ENCODE data around the gene NMT1. TPM values are rescaled to one million over a fixed set of nuclear protein-coding genes. Genes with fewer than 3 reads are reported as not detected.

NMT1 gene
- total and polyA plus RNA-seq, 2 of the 13 experiments (the other 11 are each of a cell fraction or from before 2014, with no cell fraction given) = 75.7 to 142 TPM

DNA sequence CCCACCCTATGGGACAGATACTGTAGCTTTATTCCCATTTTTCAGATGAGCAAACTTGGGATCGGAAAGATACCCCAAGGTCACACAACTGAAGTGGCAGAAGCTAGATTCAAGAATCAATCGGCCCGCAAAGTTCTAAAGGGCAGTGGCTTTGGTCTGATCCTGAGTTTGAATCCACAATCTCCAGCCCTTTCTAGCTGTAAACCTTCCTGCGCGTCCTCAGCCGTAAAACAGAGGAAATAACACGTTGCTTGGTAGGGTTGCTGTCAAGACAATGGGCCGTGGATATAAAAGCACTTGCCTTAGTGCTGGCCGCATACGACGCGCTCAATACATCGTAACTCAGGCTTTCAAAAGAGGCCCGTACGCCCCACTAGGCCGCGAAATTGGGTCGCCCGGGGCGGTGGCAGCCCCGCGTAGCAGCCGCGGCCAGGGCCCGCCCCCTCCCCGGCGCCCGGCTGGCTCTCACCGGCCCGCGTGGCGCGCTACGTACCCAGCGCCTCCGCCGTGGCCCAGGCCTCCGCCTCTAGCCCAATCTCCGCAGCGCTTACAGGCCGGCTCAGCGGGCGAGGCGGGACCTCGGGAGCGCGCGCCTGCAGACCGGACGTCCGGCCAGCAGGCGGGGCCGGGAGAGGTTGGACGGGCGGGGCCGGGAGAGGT, 9.9 kb upstream of the NMT1 start, which contains the start of gene DCAKD (continued):
- no peak for TF ChIP-seq ZNF503 (CRISPR knock-in tag; IDR thresholded peaks at IDR 0.05)
- TF ChIP-seq, protein P1, sequence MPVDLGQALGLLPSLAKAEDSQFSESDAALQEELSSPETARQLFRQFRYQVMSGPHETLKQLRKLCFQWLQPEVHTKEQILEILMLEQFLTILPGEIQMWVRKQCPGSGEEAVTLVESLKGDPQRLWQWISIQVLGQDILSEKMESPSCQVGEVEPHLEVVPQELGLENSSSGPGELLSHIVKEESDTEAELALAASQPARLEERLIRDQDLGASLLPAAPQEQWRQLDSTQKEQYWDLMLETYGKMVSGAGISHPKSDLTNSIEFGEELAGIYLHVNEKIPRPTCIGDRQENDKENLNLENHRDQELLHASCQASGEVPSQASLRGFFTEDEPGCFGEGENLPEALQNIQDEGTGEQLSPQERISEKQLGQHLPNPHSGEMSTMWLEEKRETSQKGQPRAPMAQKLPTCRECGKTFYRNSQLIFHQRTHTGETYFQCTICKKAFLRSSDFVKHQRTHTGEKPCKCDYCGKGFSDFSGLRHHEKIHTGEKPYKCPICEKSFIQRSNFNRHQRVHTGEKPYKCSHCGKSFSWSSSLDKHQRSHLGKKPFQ (CRISPR knock-in tag; IDR thresholded peaks at IDR 0.05; ENCODE audit: insufficient replicate concordance) = no peak
- TF ChIP-seq ZNF547 (CRISPR knock-in tag; IDR thresholded peaks at IDR 0.05) = peak; percentile 85
- no peak; the same call in 1 of the 2 replicates for TF ChIP-seq ZC3H13 (CRISPR knock-in tag; IDR thresholded peaks at IDR 0.05)
- no peak; the same call in 1 of the 2 replicates for TF ChIP-seq AKAP8 (CRISPR knock-in tag; IDR thresholded peaks at IDR 0.05)
- TF ChIP-seq ZC3H4 (CRISPR knock-in tag; IDR thresholded peaks at IDR 0.05; ENCODE audit: borderline replicate concordance) = no peak
- no peak for TF ChIP-seq IRX3 (CRISPR knock-in tag; IDR thresholded peaks at IDR 0.05; ENCODE audit: borderline replicate concordance, low read depth)
- TF ChIP-seq ZFP82 (CRISPR knock-in tag; IDR thresholded peaks at IDR 0.05; ENCODE audit: borderline replicate concordance) = 0 out of 2 replicates have a peak, but pooled peaks have one; percentile 41
- TF ChIP-seq CEBPB (IDR thresholded peaks at IDR 0.05; ENCODE audit: borderline replicate concordance, low read depth, low read length) = no peak
- no peak for TF ChIP-seq ZMYM2 (CRISPR knock-in tag; IDR thresholded peaks at IDR 0.05)
- TF ChIP-seq, protein P2, sequence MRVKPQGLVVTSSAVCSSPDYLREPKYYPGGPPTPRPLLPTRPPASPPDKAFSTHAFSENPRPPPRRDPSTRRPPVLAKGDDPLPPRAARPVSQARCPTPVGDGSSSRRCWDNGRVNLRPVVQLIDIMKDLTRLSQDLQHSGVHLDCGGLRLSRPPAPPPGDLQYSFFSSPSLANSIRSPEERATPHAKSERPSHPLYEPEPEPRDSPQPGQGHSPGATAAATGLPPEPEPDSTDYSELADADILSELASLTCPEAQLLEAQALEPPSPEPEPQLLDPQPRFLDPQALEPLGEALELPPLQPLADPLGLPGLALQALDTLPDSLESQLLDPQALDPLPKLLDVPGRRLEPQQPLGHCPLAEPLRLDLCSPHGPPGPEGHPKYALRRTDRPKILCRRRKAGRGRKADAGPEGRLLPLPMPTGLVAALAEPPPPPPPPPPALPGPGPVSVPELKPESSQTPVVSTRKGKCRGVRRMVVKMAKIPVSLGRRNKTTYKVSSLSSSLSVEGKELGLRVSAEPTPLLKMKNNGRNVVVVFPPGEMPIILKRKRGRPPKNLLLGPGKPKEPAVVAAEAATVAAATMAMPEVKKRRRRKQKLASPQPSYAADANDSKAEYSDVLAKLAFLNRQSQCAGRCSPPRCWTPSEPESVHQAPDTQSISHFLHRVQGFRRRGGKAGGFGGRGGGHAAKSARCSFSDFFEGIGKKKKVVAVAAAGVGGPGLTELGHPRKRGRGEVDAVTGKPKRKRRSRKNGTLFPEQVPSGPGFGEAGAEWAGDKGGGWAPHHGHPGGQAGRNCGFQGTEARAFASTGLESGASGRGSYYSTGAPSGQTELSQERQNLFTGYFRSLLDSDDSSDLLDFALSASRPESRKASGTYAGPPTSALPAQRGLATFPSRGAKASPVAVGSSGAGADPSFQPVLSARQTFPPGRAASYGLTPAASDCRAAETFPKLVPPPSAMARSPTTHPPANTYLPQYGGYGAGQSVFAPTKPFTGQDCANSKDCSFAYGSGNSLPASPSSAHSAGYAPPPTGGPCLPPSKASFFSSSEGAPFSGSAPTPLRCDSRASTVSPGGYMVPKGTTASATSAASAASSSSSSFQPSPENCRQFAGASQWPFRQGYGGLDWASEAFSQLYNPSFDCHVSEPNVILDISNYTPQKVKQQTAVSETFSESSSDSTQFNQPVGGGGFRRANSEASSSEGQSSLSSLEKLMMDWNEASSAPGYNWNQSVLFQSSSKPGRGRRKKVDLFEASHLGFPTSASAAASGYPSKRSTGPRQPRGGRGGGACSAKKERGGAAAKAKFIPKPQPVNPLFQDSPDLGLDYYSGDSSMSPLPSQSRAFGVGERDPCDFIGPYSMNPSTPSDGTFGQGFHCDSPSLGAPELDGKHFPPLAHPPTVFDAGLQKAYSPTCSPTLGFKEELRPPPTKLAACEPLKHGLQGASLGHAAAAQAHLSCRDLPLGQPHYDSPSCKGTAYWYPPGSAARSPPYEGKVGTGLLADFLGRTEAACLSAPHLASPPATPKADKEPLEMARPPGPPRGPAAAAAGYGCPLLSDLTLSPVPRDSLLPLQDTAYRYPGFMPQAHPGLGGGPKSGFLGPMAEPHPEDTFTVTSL (CRISPR knock-in tag; IDR thresholded peaks at IDR 0.05; ENCODE audit: borderline replicate concordance) = peak; percentile 24; the same call in 1 of the 2 replicates
- TF ChIP-seq ZNF446 (CRISPR knock-in tag; IDR thresholded peaks at IDR 0.05) = 0 out of 2 replicates have a peak, but pooled peaks have one; percentile 35
- no peak for TF ChIP-seq RFX1 (IDR thresholded peaks at IDR 0.05)
- 0 out of 2 replicates have a peak, but pooled peaks have one; percentile 1 for TF ChIP-seq KLF13 (CRISPR knock-in tag; IDR thresholded peaks at IDR 0.05)
- TF ChIP-seq GATAD1 (CRISPR knock-in tag; IDR thresholded peaks at IDR 0.05) = peak; percentile 82
- peak; percentile 64; the same call in 1 of the 2 replicates for TF ChIP-seq TGIF2 (CRISPR knock-in tag; IDR thresholded peaks at IDR 0.05)
- TF ChIP-seq ZNF614 (CRISPR knock-in tag; IDR thresholded peaks at IDR 0.05; ENCODE audit: borderline replicate concordance) = no peak
- 0 out of 2 replicates have a peak, but pooled peaks have one; percentile 37 for TF ChIP-seq SMAD1 (CRISPR knock-in tag; IDR thresholded peaks at IDR 0.05; ENCODE audit: borderline replicate concordance, low read depth)
- TF ChIP-seq PHF20 (CRISPR knock-in tag; IDR thresholded peaks at IDR 0.05) = no peak; the same call in 1 of the 2 replicates

Data from HepG2 (cell line).